OCI-LY7 (cell line): ENCODE measurements around the gene CDKN1B. TPM values are rescaled to one million over a fixed set of nuclear protein-coding genes. Genes with fewer than 3 reads are reported as not detected.

Experiments
- Bru-seq: library from RNA; stranded (reverse); fragments of 400-500 nt; gene quantifications from one replicate; lab custom pipeline; 2021; lab: Mats Ljungman, UMichigan
- BruChase-seq, 2 experiments: library from RNA; stranded (reverse); fragments of 400-500 nt; gene quantifications; one replicate each; lab custom pipeline; 2021; lab: Mats Ljungman, UMichigan
- BruUV-seq: library from RNA; stranded (reverse); fragments of 400-500 nt; replicated peaks from 2 replicates; lab custom pipeline; 2021; lab: Mats Ljungman, UMichigan
- CTCF ChIA-PET: fragments of 300-600 bp; sonication (Branson Sonifier 250); formaldehyde crosslinking; loops from one replicate; lab custom pipeline; 2022; ENCODE audit warnings: antibody characterized with exemption; ENCODE audit not compliant: unreplicated experiment; lab: Charles Lee
- POLR2A ChIA-PET: fragments of 300-600 bp; sonication (Branson Sonifier 250); formaldehyde crosslinking; loops from one replicate; lab custom pipeline; 2022; ENCODE audit warnings: antibody characterized with exemption; lab: Charles Lee
- DNase-seq: peaks from one replicate; pipeline ENCODE4 v3.0.0-alpha.2; 2015; ENCODE audit warnings: low spot score
- H2AFZ ChIP-seq: fragments of 200-600 bp; sonication (generic), shearing (Covaris generic); 2 replicates; pipeline ENCODE4 v1.6.1; 2014; ENCODE audit warnings: mild to moderate bottlenecking, antibody characterized with exemption, low read length, moderate library complexity
- H3K27ac ChIP-seq: fragments of 200-600 bp; sonication (generic); 2 replicates; pipeline ENCODE4 v1.5.1; 2014; ENCODE audit warnings: mixed run types, low read depth, mild to moderate bottlenecking, moderate library complexity, low read length, inconsistent platforms; ENCODE audit not compliant: poor library complexity, severe bottlenecking
- H3K36me3 ChIP-seq: fragments of 200-600 bp; sonication (generic); 2 replicates; pipeline ENCODE4 v1.6.1; 2014; ENCODE audit warnings: mild to moderate bottlenecking, antibody characterized with exemption, low read length, moderate library complexity, mixed read lengths; ENCODE audit not compliant: insufficient read depth
- H3K4me1 ChIP-seq: fragments of 200-600 bp; sonication (generic); 2 replicates; pipeline ENCODE4 v1.5.1; 2014; ENCODE audit warnings: mild to moderate bottlenecking, low read length; ENCODE audit not compliant: insufficient read depth, poor library complexity, severe bottlenecking
- H3K4me2 ChIP-seq: fragments of 200-600 bp; sonication (generic); 2 replicates; pipeline ENCODE4 v1.6.1; 2014; ENCODE audit warnings: mild to moderate bottlenecking, low read length
- H3K4me3 ChIP-seq: fragments of 200-600 bp; sonication (generic); 2 replicates; pipeline ENCODE4 v1.5.1; 2014; ENCODE audit warnings: mild to moderate bottlenecking, low read depth, low read length; ENCODE audit not compliant: poor library complexity, severe bottlenecking
- H3K79me2 ChIP-seq: fragments of 200-600 bp; sonication (generic); 2 replicates; pipeline ENCODE4 v1.6.1; 2016; ENCODE audit warnings: low read depth, mild to moderate bottlenecking, low read length, moderate library complexity, mixed read lengths; ENCODE audit not compliant: insufficient read depth
- H3K9me2 ChIP-seq: fragments of 200-600 bp; sonication (generic); 2 replicates; pipeline ENCODE4 v1.6.1; 2016; ENCODE audit warnings: mild to moderate bottlenecking, low read length, mixed read lengths; ENCODE audit not compliant: insufficient read depth
- H3K9me3 ChIP-seq: fragments of 200-600 bp; sonication (generic); 2 replicates; pipeline ENCODE4 v1.6.1; 2014; ENCODE audit warnings: mild to moderate bottlenecking, mixed run types, low read length, mixed read lengths
- H4K20me1 ChIP-seq: fragments of 200-600 bp; sonication (generic); 2 replicates; pipeline ENCODE4 v1.6.1; 2014; ENCODE audit warnings: mild to moderate bottlenecking, antibody characterized with exemption, low read length, moderate library complexity, mixed read lengths; ENCODE audit not compliant: insufficient read depth
- EZH2phosphoT487 ChIP-seq: fragments of 200-600 bp; sonication (generic); IDR thresholded peaks from 2 replicates; pipeline ENCODE4 v1.6.1; 2018; ENCODE audit warnings: low read depth, borderline replicate concordance, mild to moderate bottlenecking, mixed run types, antibody characterized with exemption, low read length, moderate library complexity, mixed read lengths
- intact Hi-C: fragments of 100-400 bp; cut with micrococcal nuclease; formaldehyde crosslinking; loops from one replicate; pipeline ENCODE4 v1.10.0; 2022; ENCODE audit not compliant: unreplicated experiment
- long read RNA-seq: library from polyadenylated mRNA; stranded (forward); transcript quantifications from one replicate; pipeline ENCODE4 v2.0.0, GENCODE V29; 2022
- total RNA-seq, 2 experiments: library from RNA; depleted of rRNA in 1 of 2; stranded (reverse); fragments of >200 nt in 1 of 2; shearing (Covaris generic) in 1 of 2; gene quantifications; 2 replicates each; pipeline ENCODE4 v1.2.3, GENCODE V29; 2014 to 2022
- TF ChIP-seq, protein P1 (sequence below): fragments of 200-600 bp; sonication (generic); conservative IDR thresholded peaks from 2 replicates; pipeline ENCODE4 v1.5.1; 2014; ENCODE audit warnings: mild to moderate bottlenecking, antibody characterized with exemption, low read length, moderate library complexity, mixed read lengths

The CDKN1B gene
- total RNA-seq (2014; rRNA removed; shearing (Covaris generic)): 59.4 and 65.7 TPM in 2 replicates
- total RNA-seq (2022): 45.3 and 54.7 TPM in 2 replicates
- Bru-seq, nascent RNA: percentile 97 among the genes with signal in this experiment
- BruChase-seq, experiment 1, labeled RNA remaining after a 6-hour chase: percentile 73 among the genes with signal in this experiment
- BruChase-seq, experiment 2, labeled RNA remaining after a 2-hour chase: percentile 93 among the genes with signal in this experiment
- long read RNA-seq, transcript CDKN1B-201 (3 exons, 2,657 nt): major isoform, 7 of 12 reads
- long read RNA-seq, partial matches to known transcripts: 1 of 12 reads
- long read RNA-seq, other reads (novel, unspliced or antisense): 4 of 12 reads

DNA sequence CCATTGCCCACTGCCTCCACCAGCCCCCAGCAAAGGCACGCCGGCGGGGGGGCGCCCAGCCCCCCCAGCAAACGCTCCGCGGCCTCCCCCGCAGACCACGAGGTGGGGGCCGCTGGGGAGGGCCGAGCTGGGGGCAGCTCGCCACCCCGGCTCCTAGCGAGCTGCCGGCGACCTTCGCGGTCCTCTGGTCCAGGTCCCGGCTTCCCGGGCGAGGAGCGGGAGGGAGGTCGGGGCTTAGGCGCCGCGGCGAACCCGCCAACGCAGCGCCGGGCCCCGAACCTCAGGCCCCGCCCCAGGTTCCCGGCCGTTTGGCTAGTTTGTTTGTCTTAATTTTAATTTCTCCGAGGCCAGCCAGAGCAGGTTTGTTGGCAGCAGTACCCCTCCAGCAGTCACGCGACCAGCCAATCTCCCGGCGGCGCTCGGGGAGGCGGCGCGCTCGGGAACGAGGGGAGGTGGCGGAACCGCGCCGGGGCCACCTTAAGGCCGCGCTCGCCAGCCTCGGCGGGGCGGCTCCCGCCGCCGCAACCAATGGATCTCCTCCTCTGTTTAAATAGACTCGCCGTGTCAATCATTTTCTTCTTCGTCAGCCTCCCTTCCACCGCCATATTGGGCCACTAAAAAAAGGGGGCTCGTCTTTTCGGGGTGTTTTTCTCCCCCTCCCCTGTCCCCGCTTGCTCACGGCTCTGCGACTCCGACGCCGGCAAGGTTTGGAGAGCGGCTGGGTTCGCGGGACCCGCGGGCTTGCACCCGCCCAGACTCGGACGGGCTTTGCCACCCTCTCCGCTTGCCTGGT lies at the start of gene CDKN1B:
CDKN1B (plus strand) TSS at position 576 of the 793 bp plus-strand sequence. CDS start 472 bp downstream, outside the sequence.
- ChIA-PET POLR2A (interaction anchor here (0.7 to 4.0 kb wide), 8 partner anchors 8 to 695 kb away, joined by 4 to 44 read pairs (median 10); partner anchors contain the start of genes BORCS5 and GPR19), CTCF (no interaction called here)
- H3K4me3 ChIP-seq: peak within 1 kb of the TSS; percentile 88
- BruUV-seq: no TSS peak
- no peaks in the 10 kb centered on the region for H3K9me2 ChIP-seq
- peaks cover 36% of the 10 kb centered on the region for H3K36me3 ChIP-seq
- TF ChIP-seq EZH2phosphoT487: no peak
- TF ChIP-seq, protein P1, sequence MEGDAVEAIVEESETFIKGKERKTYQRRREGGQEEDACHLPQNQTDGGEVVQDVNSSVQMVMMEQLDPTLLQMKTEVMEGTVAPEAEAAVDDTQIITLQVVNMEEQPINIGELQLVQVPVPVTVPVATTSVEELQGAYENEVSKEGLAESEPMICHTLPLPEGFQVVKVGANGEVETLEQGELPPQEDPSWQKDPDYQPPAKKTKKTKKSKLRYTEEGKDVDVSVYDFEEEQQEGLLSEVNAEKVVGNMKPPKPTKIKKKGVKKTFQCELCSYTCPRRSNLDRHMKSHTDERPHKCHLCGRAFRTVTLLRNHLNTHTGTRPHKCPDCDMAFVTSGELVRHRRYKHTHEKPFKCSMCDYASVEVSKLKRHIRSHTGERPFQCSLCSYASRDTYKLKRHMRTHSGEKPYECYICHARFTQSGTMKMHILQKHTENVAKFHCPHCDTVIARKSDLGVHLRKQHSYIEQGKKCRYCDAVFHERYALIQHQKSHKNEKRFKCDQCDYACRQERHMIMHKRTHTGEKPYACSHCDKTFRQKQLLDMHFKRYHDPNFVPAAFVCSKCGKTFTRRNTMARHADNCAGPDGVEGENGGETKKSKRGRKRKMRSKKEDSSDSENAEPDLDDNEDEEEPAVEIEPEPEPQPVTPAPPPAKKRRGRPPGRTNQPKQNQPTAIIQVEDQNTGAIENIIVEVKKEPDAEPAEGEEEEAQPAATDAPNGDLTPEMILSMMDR: no peak
- H3K9me3 ChIP-seq: no peaks in the 10 kb centered on the region
- H4K20me1 ChIP-seq: peaks cover 6% of the 10 kb centered on the region; the same call in 1 of the 2 replicates
- H3K4me1 ChIP-seq: peaks cover 56% of the 10 kb centered on the region
- peak within 1 kb of the TSS; percentile 94 for H3K4me2 ChIP-seq
- H3K79me2 ChIP-seq: peaks cover 47% of the 10 kb centered on the region
- intact Hi-C loops: loop anchor here (1.0 to 5.0 kb wide), 4 partner anchors 8 to 360 kb away; partner anchors contain the start of genes BORCS5, DUSP16 and GPR19
- H2AFZ ChIP-seq: peak within 1 kb of the TSS; percentile 26; the same call in 1 of the 2 replicates
- H3K27ac ChIP-seq: peak within 1 kb of the TSS; percentile 98
- DNase-seq: peak; percentile 89

DNA sequence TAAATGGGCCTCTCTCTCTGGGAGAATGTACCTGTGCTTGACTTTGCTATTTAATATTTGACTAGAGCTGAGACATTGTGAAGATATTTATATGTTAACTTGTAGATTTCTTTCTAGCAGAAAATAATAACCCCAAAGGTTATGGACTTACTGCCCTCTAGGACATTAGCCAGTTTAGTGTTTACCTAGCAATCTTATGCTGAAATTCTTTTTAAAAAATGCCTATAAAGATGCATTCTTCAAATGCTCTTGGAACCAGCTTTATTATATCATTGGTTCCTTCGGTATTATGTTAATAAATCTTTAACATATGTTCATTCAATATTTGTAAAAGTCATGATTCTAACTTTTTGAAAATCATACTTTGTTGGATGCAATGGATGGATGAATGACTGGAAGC lies 49.2 kb upstream of the CDKN1B start:
- CTCF ChIA-PET: no interaction called here
- Histone ChIP-seq H4K20me1 (no peaks in the 10 kb centered on the region), H3K4me2 (no peak overlapping the region), H3K36me3 (no peaks in the 10 kb centered on the region), H3K9me2 (no peaks in the 10 kb centered on the region), H3K4me1 (no peaks in the 10 kb centered on the region), H3K27ac (no peak overlapping the region), H3K4me3 (no peak overlapping the region), H3K9me3 (no peaks in the 10 kb centered on the region), H3K79me2 (no peaks in the 10 kb centered on the region), H2AFZ (no peak overlapping the region)
- intact Hi-C loops: no loop called here
- no TSS peak for BruUV-seq
- DNase-seq: no peak
- POLR2A ChIA-PET: no interaction called here
- TF ChIP-seq, protein P1: no peak
- TF ChIP-seq EZH2phosphoT487: no peak
